ENCODE data around the gene SPOP.
"Not testable (repeated sequence)": the region's sequence is repeated elsewhere in the genome, so short reads cannot be mapped to it uniquely, and the experiment has no call there.

SPOP gene

GRCh38 chr17:49646391-49647255, 31.3 kb downstream of the SPOP start:
- DNase-seq: no peak

- DNase-seq: not testable (repeated sequence)
Measured at GRCh38 chr17:49646056-49646390, 31.9 kb downstream of the SPOP start.

- DNase-seq: no peak
Measured at GRCh38 chr17:49645654-49646053, 32.2 kb downstream of the SPOP start.

- DNase-seq: no peak
Measured at GRCh38 chr17:49640556-49640955, 37.3 kb downstream of the SPOP start.

GRCh38 chr17:49638818-49639217, 39.1 kb downstream of the SPOP start:
- no peak for DNase-seq

DNA sequence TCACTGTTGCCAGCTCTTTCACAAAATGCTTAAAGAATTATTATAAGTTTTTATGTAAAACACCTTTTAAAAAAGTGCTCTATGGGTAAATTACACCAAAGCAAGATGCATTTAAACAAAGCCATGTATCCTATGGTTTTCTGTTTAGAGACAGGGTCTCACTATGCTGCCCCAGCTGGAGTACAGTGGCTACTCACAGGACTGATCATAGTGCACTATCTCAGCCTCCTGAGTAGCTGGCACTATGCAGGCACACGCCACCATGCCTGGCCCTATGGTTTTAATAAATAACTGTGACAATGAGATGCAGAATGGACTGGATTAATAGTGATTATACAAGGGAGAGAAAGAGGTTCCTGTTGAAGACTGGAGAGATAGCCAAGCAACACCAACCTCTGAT, 40.2 kb downstream of the SPOP start:
- no peak for DNase-seq

GRCh38 chr17:49637050-49637449, 40.8 kb downstream of the SPOP start:
- no peak for DNase-seq

- DNase-seq: no peak
Measured at GRCh38 chr17:49635121-49635520, 42.8 kb downstream of the SPOP start.

DNA sequence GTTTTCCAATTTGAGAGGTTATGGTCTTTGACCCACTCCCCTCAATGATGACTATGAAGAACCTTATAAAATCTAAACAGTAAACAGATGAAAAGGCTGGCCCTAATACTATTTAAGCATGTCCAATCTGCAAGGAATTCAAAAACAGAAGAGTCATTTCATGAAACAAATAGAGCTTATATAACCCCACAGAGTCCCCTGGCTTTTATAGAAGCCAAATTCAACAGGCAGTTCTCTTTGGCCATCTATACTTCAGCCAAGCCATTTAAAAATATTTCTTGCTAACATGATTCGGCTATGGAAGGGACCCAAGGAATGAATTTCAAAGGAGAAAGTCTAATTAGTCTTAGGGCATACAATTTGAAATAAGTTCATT, 43.4 kb downstream of the SPOP start:
- DNase-seq: no peak

GRCh38 chr17:49633762-49634484, 44.0 kb downstream of the SPOP start:
- DNase-seq: no peak

- no peak for DNase-seq
Measured at GRCh38 chr17:49633250-49633649, 44.6 kb downstream of the SPOP start.

DNA sequence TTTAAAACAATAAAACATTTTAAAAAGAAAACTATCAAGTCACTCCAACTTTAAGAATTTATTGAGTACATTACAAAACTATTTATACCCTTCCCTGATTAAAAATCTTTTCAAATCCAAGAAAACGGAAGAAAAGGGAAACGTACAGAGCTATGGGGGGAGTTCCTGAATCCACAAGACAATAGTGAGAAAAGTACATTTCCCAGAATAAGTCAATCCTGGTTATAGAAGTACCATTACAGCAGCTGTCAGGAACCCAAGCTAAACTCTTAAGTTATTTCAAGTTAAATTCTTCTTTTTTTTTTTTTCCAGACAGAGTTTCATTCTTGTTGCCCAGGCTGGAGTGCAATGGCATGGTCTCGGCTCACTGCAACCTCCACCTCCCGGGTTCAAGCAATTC, 45.7 kb downstream of the SPOP start:
- no peak for DNase-seq

DNA sequence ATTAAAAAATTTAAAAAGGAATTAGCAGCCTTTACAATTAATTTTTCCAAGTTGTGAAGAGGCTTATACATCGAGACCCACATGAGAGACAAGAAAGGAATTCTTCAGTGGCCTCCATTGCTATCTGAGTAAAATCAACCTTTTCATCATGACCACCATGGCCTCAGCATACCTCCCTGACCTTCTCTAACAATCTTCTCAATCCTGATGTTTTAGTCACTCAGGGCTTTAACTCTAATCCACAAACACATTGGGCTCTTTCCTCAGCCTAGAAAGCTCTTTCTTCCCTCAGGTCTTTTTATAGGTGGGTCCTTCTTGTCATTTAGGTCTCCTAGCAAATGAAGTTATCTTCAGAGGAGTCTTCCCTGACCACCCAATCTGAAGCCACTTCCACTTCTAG, 46.4 kb downstream of the SPOP start:
- DNase-seq: no peak

GRCh38 chr17:49630113-49630900, 47.6 kb downstream of the SPOP start:
- no peak for DNase-seq

DNA sequence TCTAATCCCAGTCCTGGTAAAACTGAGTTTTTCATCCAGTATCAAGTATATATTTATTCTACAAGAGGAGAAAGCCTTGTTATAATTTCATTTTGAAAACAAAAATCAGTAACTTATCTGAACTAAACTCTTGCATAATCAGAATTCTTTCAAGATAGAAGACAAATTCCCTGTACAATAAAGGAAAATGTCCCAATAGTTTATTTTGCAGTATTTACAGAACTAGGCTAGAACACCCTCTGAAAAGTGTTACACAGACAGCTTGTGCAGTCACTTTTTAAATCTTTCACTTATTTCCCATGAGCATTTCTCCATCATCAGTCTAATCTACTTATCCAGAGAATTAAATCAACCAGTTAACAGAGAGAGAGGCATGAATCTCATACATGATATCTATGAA, 48.5 kb downstream of the SPOP start:
- no peak for DNase-seq

DNA sequence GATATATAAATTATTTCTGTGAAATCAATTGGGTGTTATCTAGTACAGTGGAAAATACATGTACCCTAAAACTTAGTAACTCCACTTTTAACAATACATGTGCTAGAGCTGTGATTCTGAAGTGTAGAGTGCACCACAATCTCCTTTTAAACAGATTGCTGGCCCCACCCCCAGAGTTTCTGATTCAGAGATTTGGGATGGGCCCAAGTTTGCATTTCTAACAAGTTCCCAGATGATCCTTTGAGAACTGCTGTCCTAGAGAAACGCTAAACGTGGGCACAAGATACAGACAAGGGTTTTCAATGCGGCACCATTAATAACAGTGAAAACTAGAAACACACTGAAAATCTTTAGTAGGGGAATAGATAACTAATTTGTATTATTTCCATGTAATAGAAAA, 53.0 kb downstream of the SPOP start:
- DNase-seq: no peak

- DNase-seq: no peak
Measured at GRCh38 chr17:49621946-49622529, 55.9 kb downstream of the SPOP start.

GRCh38 chr17:49621420-49621819, 56.5 kb downstream of the SPOP start:
- no peak for DNase-seq

GRCh38 chr17:49618028-49618611, 59.8 kb downstream of the SPOP start:
- no peak for DNase-seq

DNA sequence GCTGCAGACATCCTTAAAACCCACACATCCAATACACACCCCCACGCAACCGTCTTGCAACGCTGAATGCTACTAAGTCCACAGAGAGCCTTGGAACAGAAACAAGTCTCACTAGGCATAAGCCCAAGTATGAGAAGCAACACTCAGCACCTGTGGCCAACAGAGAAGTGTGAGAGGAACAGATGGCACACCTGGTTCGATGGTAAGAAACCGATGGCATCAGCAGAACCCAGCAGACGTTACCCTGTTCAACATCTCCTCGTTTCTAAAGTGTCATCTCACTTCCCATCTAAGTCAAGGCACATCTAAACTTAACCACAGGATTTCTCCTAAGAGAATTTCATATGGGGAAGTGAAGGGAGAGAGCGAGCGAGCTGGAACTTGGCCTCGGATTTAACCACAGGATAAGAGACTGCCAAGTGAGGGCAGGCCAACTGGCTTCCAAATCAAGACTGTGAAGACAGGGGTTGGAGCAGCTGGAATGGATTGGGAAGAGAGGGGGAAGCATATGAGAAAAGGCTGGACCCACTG, 61.2 kb downstream of the SPOP start:
- DNase-seq: no peak

GRCh38 chr17:49616086-49616485, 61.8 kb downstream of the SPOP start:
- DNase-seq: no peak

DNA sequence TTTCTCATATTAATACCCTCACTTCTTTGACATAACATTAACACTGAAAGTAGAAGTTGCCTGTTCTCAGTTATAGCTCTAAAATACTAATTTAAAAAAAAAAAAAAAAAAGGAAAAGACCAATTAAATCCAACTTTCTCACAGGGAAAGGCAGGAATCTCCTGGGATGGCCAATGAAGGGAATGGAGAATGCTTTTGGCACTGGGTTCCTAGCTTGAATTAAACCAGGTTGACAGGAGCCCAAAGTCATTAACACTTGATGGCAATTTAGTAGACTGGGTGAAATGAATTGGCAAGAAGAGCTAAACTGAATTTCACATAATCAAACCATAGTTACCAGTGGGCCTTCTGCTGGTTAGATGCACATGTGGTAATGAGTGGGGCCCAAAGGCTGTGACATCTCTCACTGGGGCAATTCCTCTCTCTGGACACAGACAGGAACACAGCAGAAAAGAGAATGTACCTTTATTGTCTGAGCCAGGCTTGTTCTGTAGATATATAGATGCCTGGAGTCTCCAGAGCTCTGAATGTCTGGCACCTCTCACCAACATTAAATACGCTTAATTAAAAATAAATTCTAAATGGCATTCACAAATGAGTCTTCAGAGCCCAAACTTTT, 64.6 kb downstream of the SPOP start:
- no peak for DNase-seq

All from activated CD4-positive, alpha-beta T cell treated with anti-CD3 and anti-CD28 coated beads for 1 hour (primary cell).